NB4 (cell line): Measurements from ENCODE around the gene TRIM61.
A peak's percentile ranks its signal among the peaks of the same experiment; 100 is the strongest.
"Not testable (repeated sequence)": the region's sequence is repeated elsewhere in the genome, so short reads cannot be mapped to it uniquely, and the experiment has no call there.

Experiments used
- DNase-seq: peaks from one replicate; pipeline ENCODE4 v3.0.0; 2010; ENCODE audit warnings: low read depth
- H3K4me3 ChIP-seq: one replicate; pipeline ENCODE4 v1.5.1; 2011; ENCODE audit warnings: mild to moderate bottlenecking, low read depth, low read length, moderate library complexity
- CTCF ChIP-seq: IDR thresholded peaks from one replicate; pipeline ENCODE4 v1.5.1; 2012; ENCODE audit warnings: low read depth, low read length
- MYC ChIP-seq: IDR thresholded peaks from 2 replicates; pipeline ENCODE4 v1.6.1; 2011; ENCODE audit warnings: low read depth, low read length
- POLR2A ChIP-seq: IDR thresholded peaks from 2 replicates; pipeline ENCODE4 v1.6.1; 2011; ENCODE audit warnings: mild to moderate bottlenecking; ENCODE audit not compliant: insufficient read length; ENCODE audit errors: extremely low read depth
- TF ChIP-seq, protein P1 (sequence below): IDR thresholded peaks from 2 replicates; pipeline ENCODE4 v1.6.1; 2011; ENCODE audit warnings: low read depth, low read length

TRIM61 gene

GRCh38 chr4:164946810-164947209 lies 30.6 kb downstream of the TRIM61 start:
- DNase-seq = no peak
- no peak overlapping the region for H3K4me3 ChIP-seq
- TF ChIP-seq, protein P1, sequence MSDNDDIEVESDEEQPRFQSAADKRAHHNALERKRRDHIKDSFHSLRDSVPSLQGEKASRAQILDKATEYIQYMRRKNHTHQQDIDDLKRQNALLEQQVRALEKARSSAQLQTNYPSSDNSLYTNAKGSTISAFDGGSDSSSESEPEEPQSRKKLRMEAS = no peak
- TF ChIP-seq MYC (no peak), POLR2A (no peak), CTCF (no peak)

DNA sequence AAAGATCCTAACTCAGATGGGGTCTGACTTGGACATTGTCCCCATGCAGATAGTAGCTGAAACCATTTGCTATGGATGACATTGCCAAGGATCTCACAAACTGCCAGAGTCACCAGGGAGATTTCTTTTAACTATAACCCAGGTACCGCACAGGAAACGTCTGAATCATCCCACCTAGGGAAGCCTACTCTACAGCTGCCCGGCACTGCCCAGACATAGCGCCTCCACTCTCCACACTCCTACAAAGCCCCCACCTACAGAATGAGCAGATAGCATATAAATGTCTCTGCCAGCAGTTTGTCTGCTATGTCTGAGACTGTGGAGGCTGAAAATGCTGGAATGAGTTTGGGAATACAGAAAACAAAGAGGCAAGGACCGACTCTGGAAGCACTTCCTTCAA lies 32.3 kb downstream of the TRIM61 start:
- DNase-seq = no peak
- TF ChIP-seq CTCF = no peak
- TF ChIP-seq MYC = no peak
- TF ChIP-seq, protein P1 = no peak
- TF ChIP-seq POLR2A = no peak
- no peak overlapping the region for H3K4me3 ChIP-seq

GRCh38 chr4:164943192-164943591 lies 34.3 kb downstream of the TRIM61 start:
- no peak for TF ChIP-seq POLR2A
- TF ChIP-seq, protein P1 = no peak
- no peak for TF ChIP-seq MYC
- TF ChIP-seq CTCF = no peak
- DNase-seq = no peak
- no peak overlapping the region for H3K4me3 ChIP-seq

GRCh38 chr4:164937576-164938270 lies 39.7 kb downstream of the TRIM61 start:
- H3K4me3 ChIP-seq = no peak overlapping the region
- DNase-seq = no peak
- TF ChIP-seq CTCF (peak; percentile 9), MYC (no peak)

DNA sequence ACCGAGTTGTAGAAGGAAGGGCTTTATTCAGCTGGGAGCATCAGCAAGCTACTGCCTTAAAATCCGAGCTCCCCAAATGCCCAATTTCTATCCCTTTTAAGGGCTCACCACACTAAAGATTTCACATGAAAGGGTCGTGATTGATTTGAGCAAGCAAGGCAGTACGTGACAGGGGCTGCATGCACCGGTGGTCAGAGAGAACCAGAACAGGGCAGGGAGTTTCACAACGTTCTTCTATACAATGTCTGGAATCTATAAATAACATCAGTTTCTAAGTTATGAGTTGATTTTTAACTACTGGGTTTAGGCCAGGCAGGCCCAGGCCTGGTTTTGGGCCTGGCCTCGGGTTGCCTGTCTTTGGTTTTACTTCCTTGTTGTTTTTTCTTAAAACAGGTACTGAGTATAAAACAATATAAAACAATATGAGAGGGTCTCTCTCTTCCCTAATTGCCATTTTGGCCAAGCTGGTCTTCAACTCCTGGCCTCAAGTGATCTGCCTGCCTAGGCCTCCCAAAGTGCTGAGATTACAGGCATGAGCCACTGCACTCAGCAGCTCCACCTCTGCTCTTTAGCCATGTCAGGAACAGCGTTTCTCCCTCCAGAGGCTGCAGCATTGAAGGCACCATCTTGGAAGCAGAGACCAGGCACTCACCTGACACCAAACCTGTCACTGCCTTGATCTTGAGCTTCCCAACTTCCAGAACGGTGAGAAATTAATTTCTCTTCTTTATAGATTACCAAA lies 41.4 kb downstream of the TRIM61 start:
- not testable (repeated sequence) for H3K4me3 ChIP-seq

DNA sequence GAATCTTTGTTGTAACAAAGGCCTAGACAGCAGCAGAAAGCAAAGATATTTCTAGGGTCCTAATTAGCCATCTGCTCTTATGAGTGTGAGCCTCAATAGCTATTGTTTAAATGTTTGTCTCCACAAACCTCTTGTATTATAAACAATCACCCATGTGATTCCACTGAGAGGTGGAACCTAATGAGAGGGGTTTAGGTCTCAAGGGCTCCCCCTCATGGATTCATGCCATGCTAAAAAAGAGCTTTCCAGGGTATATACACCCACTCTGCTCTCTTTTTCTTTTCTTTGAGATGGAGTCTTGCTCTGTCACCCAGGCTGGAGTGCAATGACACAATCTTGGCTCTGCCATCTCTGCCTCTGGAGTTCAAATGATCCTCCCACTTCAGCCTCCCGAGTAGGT lies 42.1 kb downstream of the TRIM61 start:
- TF ChIP-seq POLR2A (no peak), CTCF (peak; percentile 45)
- no peak overlapping the region for H3K4me3 ChIP-seq
- peak; percentile 22 for DNase-seq

More for the DNA sequence above, 41.4 kb downstream of the TRIM61 start:
- DNase-seq = not testable (repeated sequence)
